GM19035 (cell line): Measurements from ENCODE around the gene CLIP1.
A peak's percentile ranks its signal among the peaks of the same experiment; 100 is the strongest.
"Not testable (repeated sequence)": the region's sequence is repeated elsewhere in the genome, so short reads cannot be mapped to it uniquely, and the experiment has no call there.

Experiments
- ATAC-seq: cut with Tn5 transposase; IDR thresholded peaks from one replicate; pipeline ENCODE4 v1.9.1; 2021; ENCODE audit not compliant: unreplicated experiment

The CLIP1 gene

DNA sequence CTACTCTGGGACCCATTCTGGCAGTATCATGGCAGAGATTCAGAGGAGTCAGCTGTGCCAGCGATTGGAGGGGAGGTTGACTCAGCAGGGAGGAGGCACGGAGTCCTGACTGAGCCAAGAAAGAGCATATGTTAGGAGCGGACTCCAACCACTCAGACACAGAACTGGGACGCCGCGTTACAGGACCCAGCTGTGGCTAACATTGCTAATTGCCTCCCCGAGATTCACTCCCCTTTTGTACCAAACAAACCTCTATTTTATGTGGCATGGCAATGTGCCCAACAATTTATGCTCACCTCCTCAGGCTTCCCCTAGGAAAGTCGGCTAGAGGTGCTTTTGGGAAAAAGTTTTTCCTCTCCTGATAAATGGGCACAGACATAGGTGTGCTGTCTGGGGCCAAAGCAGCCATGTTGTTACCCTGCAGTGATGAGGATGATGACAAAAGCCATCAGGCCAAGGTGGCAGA lies 15.2 kb upstream of the CLIP1 start:
- ATAC-seq, result no peak

- no peak for ATAC-seq
Measured at GRCh38 chr12:122435186-122435585, 12.7 kb upstream of the CLIP1 start.

GRCh38 chr12:122429043-122429442 lies 6.6 kb upstream of the CLIP1 start:
- ATAC-seq, result not testable (repeated sequence)

DNA sequence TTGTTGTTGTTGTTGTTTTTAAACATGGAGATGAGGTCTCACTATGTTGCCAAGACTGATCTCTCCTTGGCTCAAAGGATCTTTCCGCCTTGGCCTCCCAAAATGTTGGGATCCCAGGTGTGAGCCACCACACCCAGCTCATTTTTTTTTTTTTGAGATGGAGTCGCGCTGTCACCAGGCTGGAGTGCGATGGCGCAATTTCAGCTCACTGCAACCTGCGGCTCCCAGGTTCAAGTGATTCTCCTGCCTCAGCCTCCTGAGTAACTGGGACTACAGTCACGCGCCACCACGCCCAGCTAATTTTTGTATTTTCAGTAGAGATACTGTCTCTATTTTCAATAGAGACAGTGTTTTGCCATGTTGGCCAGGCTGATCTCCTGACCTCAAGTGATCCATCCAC lies 4.9 kb upstream of the CLIP1 start:
- no peak for ATAC-seq

DNA sequence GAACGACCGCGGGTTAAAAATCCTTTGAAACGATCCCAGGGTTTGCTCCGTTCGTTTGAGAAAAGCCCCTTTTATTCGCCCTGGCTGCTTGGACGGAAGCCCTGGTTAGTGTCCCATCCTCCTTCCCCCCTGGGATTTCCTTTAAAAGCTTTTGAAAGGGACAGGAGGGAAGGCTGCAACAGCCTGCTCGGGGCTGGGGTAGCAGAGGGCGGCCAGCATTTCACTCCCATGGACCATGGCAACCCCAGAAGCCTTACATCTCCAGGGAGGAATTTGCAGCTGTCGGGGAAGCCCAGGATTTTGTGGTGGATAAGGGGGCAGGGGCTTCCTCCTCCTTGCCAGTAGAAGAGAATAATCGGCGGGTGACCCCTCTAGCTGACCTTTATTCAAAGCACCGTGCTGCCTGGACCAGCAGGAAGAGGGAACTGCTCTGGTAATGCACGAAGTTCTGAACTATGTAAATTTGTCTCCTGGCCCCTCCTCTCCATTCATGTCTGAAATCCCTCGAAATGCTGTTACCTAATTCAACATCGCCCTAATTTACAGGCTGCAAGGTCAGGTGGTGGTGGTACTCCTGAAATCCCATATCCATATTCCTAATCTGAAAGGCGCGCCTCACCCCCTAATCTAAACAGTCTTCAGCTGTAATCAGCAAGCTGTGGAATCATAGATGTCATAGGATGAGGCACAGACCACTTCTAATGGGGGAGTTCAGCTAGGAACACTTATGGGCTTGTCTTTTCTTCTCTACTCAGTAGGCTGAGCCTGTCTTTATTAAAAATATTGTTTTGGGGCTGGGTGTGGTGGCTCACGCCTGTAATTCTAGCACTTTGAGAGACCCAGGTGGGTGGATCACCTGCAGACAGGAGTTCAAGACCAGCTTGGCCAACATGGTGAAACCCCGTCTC lies 1.0 kb upstream of the CLIP1 start:
- ATAC-seq, result no peak

DNA sequence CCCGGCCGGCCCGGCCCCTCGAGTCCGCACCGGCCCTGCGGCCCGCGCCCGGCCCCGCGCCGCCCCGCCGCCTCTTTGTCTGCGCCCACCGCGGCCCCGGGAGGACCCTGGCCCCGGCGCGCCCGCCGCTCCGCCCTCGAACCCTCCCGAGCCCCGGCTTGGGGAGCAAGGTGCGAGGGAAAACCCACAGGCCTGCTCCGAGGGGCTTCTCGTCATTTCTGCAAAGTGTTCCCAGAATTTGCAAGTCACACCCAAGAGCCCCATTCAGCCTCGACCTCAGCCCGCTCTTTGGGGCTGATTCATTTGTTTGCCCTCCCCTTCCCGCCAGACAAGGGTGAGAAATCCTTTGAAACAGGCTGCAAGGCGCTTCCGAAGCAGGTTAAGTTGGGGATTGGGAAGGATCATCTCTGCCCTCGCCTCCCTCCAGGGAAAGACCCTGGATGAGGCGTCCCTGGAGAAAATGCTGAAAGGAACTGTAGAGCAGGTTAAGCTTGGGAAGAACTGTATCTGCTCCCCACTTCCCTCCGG lies 325 bp upstream of the CLIP1 start:
- no peak for ATAC-seq

GRCh38 chr12:122421187-122421820 lies 1.2 kb downstream of the CLIP1 start:
- no peak for ATAC-seq

- ATAC-seq, result no peak
Measured at GRCh38 chr12:122420471-122421162, 1.9 kb downstream of the CLIP1 start.

GRCh38 chr12:122419094-122419493 lies 3.4 kb downstream of the CLIP1 start:
- not testable (repeated sequence) for ATAC-seq

DNA sequence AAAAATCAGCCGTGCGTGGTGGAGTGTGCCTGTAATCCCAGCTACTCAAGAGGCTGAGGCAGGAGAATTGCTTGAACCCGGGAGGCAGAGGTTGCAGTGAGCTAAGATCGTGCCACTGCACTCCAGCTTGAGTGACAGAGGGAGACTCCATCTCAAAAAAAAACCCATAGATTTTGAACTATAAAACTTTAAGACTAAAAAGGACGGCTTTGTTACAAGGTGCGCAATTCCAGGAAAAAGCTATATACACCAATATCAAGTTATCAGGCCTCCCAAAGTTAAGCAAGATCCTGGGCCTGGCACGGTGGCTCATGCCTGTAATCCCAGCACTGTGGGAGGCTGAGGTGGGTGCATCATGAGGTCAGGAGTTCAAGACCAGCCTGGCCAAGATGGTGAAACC lies 6.8 kb downstream of the CLIP1 start:
- not testable (repeated sequence) for ATAC-seq

GRCh38 chr12:122413516-122414404 lies 8.7 kb downstream of the CLIP1 start:
- ATAC-seq, result no peak

GRCh38 chr12:122412851-122413433 lies 9.5 kb downstream of the CLIP1 start:
- ATAC-seq, result peak; percentile 44

- no peak for ATAC-seq
Measured at GRCh38 chr12:122411537-122411936, 10.9 kb downstream of the CLIP1 start.

GRCh38 chr12:122407208-122407607 lies 15.3 kb downstream of the CLIP1 start:
- ATAC-seq, result no peak

DNA sequence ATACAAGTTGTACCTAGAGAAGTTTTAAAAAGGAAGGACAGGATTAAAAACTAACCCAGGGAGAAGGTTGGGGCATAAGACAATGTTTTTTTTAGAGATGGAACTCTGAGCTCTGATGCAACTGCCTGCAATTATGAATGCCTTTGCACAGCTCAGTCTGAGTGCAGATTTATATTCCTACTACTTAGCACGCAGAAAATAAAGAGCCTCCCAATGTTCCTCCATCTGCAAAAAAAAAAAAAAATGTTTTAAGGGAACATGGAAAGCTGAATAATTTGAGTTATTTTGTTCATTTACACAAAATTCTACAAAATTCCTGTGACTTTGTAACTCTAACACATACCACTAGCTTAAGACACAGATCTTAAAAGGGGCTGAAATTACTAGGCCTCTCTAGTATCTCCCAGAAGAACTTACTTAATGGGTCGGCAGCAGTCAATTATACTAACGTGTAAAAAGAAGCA lies 15.7 kb downstream of the CLIP1 start:
- no peak for ATAC-seq

DNA sequence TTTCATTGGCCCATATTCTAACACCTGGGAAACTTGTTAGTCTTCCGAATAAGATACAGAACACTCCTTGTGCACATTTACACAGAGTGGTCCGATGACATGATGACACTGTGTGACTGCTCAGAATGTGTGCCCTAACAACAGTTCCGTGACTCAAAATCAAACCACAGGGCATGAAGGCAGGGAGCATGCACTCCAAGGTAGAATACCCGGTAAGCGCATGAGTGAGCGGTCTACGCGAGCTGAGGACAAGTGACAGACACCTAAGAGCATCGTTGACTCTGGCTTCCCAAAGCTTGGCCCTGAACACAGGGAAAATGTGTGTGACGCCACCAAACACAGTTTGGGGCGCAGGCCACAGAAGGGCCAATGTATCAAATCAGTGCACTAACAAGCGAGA lies 18.6 kb downstream of the CLIP1 start:
- no peak for ATAC-seq

DNA sequence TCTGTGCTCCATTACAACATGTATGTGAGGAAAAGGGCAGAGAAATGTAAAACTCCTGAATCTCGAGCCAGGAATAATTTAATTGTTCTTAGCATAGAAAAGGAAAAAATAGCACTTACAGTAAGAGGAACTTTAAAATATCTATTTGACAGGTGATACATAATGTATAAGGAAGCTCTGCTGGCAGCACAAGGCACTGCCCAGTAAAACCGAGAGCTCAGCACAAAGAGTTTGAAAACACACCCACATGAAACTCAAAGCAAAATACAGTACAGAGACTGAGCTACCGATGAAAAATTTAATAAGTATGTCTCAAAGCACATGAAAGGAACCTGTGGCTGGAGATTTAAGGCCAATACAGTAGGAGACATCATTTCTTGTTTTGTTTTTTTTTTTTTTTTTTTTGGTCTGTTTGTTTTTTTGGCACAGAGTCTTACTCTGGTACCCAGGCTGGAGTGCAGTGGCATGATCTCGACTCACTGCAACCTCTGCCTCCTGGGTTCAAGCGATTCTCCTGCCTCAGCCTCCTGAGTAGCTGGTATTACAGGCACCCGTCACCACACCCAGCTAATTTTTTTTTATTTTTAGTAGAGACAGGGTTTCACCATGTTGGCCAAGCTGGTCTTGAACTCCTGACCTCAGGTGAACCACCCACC lies 19.2 kb downstream of the CLIP1 start:
- ATAC-seq, result peak; percentile 59

DNA sequence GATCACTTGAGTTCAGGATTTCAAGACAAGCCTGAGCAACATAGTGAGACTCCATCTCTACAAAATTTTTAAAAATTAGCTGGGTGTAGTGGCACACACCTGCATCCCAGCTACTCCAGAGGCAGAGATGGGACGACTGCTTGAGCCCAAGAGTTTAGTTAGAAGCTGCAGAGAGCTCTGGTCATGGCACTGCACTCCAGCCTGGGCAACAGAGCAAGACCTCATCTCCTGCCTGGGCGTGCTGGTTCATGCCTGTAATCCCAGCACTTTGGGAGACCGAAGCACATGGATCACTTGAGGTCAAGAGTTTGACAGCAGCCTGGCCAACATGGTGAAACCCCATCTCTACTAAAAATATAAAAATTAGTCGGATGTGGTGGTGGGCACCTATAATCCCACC lies 20.2 kb downstream of the CLIP1 start:
- no peak for ATAC-seq

- no peak for ATAC-seq
Measured at GRCh38 chr12:122399592-122400373, 22.7 kb downstream of the CLIP1 start.
